Activated CD4-positive, alpha-beta T cell treated with anti-CD3 and anti-CD28 coated beads, Interleukin-2, Interleukin-4, amounts not matched to agents 100 ng/mL and 50 ng/mL, durations not matched to agents 16 hours and 8 hours (primary cell): Measurements from ENCODE around the gene PRG3.

Experiments used
- DNase-seq: peaks from one replicate; pipeline ENCODE4 v3.0.0-alpha.2; 2020; ENCODE audit warnings: low spot score

The PRG3 gene, protein sequence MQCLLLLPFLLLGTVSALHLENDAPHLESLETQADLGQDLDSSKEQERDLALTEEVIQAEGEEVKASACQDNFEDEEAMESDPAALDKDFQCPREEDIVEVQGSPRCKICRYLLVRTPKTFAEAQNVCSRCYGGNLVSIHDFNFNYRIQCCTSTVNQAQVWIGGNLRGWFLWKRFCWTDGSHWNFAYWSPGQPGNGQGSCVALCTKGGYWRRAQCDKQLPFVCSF

DNA sequence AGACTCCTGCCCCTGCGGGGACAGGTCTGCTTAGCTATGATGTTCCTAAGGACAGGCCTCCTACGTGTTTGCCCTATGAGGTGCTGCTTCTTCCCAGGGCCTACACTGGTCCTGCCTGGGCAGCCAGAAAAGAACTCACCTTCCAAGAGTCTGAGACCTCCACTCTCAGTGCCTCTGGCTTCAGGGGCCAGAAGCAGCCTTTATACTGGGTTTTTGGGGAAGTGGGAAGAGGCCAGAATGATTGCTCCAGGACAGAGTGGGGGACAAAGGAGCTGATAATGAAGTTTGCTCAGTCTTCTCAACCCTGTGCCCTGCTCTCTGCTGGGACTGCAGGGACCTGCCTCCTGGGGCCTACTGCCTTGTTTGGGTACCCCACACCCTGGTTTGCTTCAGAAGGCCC is at the start of gene PRG3:
Gene PRG3, minus strand, starts transcription at position 176 of the 400 bp plus-strand sequence. CDS start 442 bp downstream, outside the sequence.
- DNase-seq = no peak

DNA sequence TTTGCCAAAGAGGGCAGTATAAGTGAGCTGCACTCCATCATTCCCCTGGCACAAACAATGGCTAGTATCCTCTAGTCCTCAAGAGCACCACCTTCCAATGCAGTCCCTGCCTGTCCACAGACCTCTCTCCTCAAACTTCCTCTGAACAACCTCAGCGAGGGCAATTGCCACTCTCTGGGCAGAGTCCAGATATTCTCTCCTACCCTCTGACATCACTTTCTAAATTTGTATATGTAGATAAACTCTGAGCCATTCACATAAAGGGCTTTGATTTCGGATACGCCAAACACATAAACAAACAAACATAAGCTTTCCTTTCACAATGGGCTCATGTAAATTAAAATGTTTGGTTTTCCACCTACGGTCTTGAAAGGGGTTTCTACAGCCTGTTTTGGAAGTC is 49.0 kb upstream of the PRG3 start:
- no peak for DNase-seq

DNA sequence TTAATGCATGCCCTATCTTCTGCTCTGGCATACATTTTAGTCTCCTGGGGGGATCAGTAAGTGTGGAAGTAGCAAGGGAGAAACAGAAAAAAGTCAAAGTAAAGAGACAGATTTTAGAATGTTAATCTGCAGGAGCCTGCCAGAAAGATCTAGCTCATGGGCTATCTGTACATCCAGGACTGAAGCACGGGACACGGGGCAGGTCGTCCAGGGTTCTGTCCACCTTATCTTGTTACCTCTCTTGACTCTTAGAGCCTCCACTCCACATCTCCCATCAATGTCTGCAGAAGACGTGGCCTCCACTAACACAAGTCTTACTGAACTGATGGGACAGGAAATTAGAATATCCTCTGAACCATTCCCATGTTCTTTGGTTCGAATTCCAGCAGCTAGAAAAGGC is 47.7 kb upstream of the PRG3 start:
- no peak for DNase-seq

DNA sequence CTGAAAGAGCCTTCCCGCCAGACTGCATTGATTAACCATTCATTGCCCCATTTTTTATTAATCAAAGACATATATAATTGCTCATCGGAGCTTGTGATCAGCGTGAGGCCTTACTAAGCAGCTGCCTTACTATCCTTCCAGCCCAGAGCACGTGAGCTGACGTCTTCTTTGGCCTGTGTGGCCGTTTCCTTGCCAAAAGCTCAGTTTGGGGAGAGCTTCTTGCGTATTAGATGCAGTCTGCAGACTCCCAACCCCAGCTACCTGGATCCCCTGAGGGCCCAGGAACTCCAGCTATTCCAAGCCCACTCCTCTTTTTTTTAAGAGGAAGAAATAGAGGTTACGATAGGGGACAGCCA is 46.8 kb upstream of the PRG3 start:
- no peak for DNase-seq

DNA sequence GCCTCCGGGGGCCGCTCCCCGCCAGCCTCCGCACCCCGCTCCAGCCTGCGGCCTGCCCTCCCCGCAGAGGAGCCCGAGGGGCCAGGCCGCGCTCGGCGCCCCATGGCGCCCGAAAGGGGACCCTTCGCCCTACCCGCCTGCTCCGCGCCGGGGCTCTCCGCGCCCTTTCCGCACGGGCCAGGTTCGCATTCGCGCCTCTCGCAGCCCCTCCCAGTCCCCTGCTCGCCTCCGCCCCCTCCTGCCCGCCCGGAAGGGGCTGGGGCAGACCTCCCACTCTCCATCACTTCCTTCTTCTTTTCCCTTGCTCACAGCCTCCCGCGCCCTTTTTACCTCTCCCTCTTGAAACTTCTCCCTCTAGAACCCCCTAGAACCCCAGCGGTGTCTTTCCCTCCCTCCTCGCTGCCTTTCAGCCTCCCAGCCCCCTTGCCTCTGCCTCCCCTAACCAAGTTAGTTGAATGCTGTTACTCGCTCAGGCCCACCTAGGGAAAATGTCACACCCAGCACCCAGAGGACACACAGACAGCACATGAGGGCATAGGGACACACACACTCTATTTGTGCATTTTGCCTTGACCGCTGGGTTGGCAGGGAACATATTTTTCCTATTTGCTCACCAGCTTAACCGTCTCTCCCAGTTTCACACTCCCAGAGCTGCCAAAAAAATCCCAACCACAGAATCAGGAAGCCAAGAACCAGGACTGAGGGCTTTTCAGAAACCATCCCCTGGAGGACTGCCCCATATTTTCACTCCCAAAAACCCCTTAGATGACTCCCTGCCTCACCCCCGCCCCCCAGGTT is 46.2 kb upstream of the PRG3 start, which contains the start of gene SLC43A3:
Gene SLC43A3, minus strand, starts transcription at position 193 of the 798 bp plus-strand sequence. CDS start 949 bp downstream, outside the sequence.
- peak; percentile 87 for DNase-seq

DNA sequence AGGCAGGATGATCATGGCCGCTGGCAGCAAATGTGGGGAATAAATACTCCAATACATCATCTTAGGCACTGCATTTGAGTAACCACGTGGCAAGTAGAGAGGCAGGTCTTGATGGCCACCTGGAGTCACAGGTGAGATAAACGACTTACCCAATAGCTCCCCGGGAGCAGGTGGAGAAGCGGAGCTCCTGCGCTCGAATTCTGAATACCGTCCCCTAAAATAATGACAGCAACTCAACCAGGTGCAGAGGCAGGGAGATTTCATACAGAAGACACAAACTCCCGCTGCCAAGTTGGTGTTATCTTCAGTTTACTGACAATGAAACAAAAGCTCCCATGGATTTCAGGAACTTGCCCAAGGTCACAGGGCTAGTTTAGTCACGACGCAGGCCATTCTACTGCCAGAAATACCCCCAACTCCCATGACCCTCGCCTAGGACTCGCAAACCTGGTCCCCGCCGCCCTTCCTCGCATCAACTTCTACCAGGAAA is 45.5 kb upstream of the PRG3 start:
- peak; percentile 31 for DNase-seq

DNA sequence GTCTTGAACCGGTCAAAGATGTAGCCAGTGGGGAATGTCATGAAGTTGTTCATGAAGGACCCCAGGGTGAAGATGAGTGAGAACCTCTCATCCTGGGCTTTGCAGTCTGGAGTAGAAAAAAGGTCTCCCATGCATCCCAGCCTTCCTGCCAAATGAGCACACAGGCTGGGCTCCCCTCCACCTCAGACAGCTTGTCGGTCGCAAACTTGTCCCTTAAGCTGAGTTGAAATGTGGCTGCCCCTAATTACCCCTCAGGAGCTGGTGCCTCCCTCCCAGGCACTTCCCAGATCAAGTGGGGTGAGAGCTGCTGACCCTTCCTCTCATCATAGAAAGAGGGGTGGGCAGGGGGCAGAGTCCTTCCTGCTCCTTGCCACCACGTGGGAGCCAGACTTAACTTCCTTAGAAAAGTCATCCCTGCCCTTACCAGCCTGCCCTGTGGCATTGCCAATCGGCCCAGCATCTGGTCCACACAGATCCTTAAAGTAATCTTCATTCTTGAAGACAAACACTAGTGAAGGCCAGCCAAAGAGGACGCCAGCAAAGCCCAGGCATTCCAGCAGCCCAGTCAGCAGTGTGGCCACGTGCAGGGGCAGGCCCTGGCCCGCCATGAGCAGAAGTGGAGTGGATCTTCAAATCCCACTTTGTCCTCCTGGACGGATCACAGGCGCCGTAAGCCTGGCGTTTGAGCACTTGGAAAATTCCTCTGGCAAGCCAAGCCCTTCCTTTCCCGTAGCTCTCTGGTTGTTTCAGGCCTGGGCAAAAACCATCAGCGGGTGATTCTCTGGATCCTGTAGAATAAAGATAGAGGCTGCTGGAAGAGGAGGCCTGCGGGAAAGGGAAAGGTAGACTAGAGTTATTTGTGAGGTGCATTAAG is 44.9 kb upstream of the PRG3 start:
- DNase-seq = peak; percentile 26

DNA sequence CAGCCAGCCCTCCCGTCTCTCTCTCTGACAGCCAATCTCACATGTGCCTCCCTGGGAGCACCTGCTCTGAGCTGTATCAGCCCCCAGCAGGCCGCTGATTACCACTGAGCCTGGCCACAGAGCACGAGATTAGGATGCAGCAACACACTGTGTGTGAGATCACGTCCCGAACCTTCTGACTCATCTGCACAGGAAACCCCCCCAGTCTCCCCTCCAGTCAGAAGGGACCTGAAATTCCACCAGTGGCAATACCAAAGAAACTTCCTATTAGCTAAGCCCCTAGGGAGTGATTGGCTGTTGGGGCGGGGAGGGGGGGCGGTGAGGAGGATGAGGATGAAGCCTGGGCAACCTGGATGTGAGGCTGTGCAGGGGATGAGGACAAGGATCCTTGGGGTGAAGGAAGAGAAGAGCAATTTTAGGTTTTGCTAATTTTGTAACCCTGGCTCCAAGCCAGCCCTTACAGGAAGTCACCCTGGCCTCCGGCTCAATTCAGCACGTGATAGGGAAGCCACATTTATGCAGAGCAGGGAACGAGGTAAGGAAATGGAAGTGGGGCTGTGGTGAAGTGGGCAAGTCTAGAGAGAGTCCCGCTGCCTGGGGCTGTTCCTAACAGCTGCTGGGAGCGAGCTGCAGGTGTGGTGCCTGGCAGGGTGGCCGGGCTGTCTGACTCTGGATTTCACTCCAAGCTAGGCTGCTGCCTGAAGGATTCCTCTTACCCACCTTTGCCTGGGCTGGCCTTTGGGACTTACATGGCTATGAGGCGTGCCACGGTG is 44.0 kb upstream of the PRG3 start:
- peak; percentile 97 for DNase-seq

DNA sequence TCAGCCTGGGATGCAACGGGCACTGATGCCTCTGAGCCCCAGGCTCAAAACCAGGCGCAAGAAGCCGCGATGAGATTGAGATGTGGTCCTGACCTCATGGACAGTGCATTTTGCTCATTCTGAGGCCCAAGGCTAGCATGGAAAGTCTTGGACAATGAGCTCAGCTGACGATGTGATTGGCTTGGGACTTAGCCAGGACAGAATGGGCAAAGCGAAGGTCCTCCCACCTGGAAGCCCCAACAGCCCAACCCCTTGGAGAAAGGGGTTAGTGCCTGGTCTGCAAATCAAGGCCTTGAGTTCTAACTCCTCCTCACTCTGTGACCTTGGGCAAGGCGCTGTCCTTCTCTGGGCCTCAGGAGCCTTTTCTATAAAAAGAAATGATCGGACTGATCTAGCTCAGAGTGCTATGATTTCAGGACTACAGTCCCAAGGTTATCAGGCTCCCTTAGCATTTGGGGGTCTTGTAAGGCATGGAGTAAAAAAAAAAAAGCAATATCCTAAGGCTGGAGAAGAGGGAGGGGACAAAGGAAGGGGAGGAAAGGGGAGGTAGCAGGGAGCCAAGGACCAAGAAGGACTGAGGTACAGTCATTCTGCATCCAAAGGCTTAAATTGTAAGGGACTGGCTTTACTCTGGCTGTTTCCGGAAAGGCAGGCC is 43.3 kb upstream of the PRG3 start:
- no peak for DNase-seq

DNA sequence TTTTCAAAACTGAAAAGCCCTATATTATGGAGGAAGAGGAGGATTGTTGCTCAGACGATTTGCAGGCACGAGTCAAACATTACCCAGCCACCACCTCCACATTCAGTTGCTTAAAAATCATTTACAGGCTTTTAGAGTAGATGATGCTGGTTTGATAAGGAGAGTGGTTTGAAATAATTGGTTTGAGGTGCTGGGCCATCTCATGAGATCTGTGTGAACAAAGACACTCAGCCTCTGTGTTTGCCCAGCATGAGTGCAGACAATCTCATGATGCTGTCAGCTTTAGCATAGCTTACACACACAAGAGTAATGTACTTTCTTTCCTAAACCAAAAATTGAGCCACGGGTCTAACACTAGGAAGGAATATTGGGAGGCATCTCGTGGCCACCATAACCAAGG is 41.7 kb upstream of the PRG3 start:
- no peak for DNase-seq

DNA sequence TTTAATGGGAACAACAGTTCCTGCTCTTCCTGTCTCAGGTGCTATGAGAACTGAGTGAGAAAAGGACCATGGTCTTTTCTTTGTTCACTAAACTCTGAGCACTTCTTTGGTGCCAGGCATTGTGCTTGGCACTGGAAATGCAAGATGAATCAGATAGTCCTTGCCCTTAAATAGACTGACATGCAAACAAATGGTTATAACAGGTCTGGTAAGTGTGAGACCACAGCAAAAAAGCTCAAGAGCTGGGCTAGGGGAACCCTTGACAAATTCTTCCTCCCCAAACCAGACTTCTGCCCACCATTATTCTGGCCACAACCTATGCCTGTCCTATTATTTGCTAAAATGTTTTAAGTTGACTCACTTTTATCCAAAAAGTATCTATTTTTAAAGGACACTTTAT is 40.9 kb upstream of the PRG3 start:
- no peak for DNase-seq

DNA sequence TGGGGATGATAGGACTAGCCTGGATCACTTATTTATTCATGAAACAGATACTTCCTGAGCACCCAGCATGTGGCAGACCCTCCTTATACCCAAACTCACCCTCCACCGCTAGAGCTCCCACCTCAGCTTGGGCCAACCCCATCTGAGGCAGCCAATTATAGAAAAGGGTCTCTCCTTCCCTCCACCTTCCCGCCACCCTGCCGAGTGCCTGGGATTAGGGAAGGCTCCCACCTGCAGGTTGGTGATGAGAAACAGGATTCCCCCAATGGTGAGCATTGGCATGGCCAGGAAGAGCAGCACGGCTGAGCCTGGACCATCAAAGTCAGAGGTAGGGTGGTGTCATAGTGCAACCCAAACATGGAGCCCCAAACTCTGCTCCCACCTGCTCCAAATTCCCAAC is 40.1 kb upstream of the PRG3 start:
- DNase-seq = no peak

DNA sequence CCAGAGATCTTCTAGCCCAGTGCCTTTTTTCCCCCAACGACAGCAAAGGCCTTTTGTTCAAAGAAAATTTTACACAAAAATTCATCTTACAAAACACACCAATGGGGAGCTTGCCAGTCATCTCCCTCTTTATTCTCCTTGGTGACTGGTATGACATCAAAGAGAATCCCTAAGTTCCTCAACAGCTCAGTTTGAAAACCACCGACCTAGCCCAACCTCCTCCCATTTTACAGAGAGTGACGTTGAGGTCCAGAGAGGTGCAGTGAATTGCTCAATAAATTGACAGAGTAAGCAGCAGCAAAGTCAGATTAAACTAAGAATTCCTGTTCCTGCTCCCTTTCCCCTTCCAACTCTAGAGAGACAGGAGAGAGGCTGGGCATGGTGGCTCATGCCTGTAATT is 38.2 kb upstream of the PRG3 start:
- no peak for DNase-seq

DNA sequence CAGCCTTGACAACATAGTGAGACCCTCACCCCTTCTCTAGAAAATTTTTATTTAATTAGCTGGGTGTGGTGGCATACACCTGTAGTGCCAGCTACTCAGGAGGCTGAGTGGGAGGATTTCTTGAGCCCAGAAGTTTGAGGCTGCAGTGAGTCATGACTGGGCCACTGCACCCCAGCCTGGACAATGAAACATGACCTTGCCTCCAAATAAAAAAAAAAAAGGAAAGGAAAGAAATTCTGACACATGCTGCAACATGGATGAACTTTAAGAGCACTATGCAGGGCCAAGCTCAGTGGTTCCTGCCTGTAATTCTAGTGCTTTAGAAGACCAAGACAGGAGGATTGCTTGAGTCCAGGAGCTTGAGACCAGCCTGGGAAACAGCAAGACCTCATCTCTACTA is 37.2 kb upstream of the PRG3 start:
- DNase-seq = no peak

DNA sequence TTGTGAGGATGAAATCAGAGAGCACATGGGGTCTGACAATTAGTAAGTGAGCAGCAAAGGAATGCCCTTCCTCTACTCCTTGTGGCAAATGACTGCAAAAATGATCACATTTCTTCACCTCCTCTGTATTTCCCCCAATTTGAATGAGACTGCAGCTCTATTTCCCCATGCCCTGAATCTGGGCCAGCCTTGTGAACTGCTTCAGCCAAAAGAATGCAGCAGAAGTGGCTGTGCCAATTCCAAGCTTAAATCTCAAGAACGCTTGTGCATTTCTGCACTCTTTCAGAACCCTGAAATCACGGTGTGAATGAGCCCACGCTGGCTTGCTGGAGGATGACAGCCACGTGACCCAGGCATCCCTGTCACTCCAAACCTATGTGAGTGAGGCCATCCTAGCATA is 36.1 kb upstream of the PRG3 start:
- DNase-seq = no peak

DNA sequence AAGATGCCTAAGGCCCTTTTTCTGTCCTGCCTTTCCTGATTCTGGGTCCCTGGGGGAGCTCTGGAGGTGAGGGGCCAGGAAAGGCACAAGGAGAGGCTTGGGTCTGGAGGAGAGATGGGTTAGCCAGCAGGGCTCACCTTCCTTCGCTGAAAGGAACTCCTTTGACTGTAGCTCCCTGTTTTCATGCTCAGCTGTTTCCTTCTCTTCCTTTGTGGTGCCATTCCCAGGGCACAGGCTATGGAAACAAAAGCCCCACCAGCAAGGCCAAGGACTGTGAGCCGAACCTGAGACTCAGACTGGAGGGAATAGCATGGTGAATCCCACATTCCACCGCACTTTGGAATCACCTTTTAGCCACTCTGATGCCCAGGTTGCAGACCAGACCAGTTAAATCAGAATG is 35.5 kb upstream of the PRG3 start:
- DNase-seq = no peak

DNA sequence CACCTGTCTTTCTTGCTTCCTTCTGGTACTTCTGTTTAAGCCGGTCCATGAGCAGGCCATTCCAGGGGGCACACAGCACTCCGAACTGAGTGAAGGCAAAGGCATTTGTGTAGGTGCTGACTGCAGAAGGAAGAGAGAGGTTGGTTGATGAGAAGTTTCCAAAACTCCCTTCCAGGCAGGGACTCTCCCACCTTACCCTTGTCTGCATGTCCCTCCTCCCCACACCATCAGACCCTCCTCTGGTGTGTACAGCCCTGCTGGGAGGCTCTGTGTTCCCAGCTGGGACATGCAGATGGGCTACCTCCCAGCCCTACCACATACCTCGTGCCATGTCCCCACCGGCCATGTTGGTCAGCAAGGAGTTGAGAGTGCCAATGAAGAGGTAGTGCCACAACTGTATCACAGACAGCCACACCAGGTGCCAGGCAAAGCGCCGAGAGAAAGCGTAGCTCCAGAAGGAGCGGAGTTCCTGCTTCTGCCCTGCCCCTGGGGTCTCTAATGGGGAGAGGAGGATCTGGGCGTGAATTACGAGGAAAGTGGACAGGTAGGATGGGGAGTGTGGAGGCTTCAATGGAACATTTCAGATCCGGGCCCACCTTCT is 33.8 kb upstream of the PRG3 start:
- no peak for DNase-seq

DNA sequence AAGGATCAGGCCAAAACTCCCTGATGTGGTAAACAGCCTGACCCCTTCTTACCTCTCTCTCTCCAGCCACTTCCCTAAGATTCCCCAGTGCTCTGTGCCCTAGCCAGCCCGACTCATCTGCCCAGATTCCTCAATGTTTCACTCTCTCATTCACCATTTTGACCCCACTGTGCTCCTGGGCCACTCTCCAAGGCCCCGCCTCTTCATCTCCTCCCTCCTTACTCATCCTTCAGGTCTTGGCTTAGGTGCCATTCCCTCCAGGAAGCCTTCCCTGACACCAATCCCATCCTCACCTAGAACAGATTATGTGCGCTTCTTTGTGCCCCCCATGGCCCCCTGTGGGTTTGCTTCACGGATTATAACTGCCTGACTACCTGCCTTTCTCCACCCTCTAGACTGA is 32.7 kb upstream of the PRG3 start:
- no peak for DNase-seq

DNA sequence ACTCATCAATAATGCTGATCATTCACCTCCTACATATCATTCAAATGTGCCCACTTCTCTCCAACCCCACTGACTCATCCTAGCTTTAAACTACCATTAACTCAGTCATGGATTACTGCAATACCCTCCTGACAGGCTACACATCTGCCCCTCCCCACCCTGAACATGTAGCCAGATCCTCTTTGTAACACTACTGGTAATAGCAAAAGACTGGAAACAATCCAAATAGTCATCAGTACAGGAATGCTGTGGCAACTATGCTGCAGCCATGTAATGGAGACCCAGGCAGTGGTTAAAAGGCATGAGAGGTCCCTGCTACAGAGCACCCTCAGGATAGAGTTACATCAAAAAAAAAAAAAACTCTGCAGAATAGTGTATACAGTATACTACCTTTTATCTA is 29.3 kb upstream of the PRG3 start:
- no peak for DNase-seq

DNA sequence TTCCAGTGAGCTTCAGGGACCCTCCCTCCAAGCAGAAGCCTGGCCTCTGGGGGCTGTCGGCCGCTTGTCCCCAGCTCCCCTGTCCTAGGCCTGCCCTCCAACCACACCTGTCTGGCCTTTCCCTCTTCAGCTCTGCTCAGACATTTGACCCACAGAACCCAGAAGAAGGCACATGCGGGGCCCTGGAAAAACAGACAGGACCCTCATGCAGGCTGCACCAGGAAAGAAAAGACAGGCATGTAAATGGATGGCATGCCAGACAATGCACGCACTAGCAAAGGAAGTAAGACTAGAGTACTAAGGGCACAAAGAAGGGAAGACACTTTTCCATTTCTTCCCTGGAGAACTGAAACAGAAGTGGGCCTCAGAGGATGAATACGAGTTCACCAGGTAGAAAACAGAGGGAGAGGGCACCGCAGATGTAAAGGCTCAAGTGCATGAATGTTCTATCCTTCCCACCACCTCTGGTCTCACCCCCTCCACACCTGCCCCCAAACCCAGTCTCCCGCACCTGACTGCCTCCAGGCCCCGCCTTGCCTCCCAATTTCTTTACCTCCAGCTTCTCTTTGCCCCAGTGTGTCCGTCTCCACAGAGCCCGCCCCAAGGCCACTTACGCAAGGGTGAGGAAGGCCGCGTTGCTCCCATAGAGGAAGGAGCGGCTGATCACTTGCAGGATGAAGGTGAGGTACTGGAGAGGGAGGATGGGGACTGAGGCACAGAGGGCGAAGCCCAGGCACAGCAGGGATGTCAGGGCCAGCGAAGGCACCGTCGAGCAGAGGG is 28.6 kb upstream of the PRG3 start:
- no peak for DNase-seq
